Vagina (tissue), 2 donors: Measurements from ENCODE around the gene CYSLTR2.

Experiments
- POLR2A ChIP-seq, 2 donors: fragments of 450-650 bp; IDR thresholded peaks; one replicate each; pipeline ENCODE4 v1.6.1; 2017; ENCODE audit warnings: antibody characterized with exemption in 2 of 2, mild to moderate bottlenecking in 2 of 2, moderate library complexity in 2 of 2
- POLR2AphosphoS5 ChIP-seq, 2 donors: sonication (generic); formaldehyde crosslinking; IDR thresholded peaks; one replicate each; pipeline ENCODE4 v1.9.0; 2017; ENCODE audit warnings: antibody characterized with exemption in 2 of 2, mild to moderate bottlenecking in 2 of 2, low read depth in 1 of 2; ENCODE audit not compliant: insufficient read depth in 1 of 2
- TF ChIP-seq, protein P1 (sequence below), 3 experiments: fragments of 450-650 bp in 2 of 3; fragments of 200-600 bp in 1 of 3; sonication (generic) in 1 of 3; IDR thresholded peaks; one replicate each; pipeline ENCODE4 v1.5.1; 2017 to 2019; ENCODE audit warnings: antibody characterized with exemption in 3 of 3, mild to moderate bottlenecking in 2 of 3, moderate library complexity in 2 of 3

DNA sequence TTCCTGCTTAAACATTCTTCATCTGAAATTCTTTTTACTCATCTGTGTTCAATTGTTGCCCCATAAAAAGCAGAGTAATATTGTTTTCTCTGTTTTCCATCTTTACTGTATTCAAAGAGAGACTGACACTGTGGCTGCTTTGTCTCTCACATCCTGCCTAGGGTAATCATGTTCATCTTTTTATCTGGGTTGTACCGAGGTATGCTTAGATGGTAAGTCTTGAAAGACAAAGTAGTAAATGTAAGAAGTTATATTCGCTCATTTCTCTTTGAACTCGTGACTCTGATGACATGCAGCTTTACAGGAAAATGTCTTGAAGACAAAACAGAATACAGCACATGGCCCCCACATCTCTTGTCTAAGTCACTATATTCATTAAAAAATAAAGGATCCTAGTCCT is 20.0 kb upstream of the CYSLTR2 start:
- TF ChIP-seq POLR2A (IDR thresholded peaks at IDR 0.05) (no peak), POLR2AphosphoS5 (IDR thresholded peaks at IDR 0.05; ENCODE audit: insufficient read depth in 1 of 2, low read depth in 1 of 2) (no peak)
- TF ChIP-seq, protein P1, sequence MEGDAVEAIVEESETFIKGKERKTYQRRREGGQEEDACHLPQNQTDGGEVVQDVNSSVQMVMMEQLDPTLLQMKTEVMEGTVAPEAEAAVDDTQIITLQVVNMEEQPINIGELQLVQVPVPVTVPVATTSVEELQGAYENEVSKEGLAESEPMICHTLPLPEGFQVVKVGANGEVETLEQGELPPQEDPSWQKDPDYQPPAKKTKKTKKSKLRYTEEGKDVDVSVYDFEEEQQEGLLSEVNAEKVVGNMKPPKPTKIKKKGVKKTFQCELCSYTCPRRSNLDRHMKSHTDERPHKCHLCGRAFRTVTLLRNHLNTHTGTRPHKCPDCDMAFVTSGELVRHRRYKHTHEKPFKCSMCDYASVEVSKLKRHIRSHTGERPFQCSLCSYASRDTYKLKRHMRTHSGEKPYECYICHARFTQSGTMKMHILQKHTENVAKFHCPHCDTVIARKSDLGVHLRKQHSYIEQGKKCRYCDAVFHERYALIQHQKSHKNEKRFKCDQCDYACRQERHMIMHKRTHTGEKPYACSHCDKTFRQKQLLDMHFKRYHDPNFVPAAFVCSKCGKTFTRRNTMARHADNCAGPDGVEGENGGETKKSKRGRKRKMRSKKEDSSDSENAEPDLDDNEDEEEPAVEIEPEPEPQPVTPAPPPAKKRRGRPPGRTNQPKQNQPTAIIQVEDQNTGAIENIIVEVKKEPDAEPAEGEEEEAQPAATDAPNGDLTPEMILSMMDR (IDR thresholded peaks at IDR 0.05): no peak
